GM19328 (cell line): ENCODE results near the gene MYCBPAP.

Experiments
- ATAC-seq: cut with Tn5 transposase; IDR thresholded peaks from one replicate; pipeline ENCODE4 v1.9.1; 2021; ENCODE audit warnings: mild to moderate bottlenecking, moderate library complexity; ENCODE audit not compliant: unreplicated experiment

Gene MYCBPAP

GRCh38 chr17:50550661-50551432 lies 42.6 kb downstream of the MYCBPAP start:
- no peak for ATAC-seq

DNA sequence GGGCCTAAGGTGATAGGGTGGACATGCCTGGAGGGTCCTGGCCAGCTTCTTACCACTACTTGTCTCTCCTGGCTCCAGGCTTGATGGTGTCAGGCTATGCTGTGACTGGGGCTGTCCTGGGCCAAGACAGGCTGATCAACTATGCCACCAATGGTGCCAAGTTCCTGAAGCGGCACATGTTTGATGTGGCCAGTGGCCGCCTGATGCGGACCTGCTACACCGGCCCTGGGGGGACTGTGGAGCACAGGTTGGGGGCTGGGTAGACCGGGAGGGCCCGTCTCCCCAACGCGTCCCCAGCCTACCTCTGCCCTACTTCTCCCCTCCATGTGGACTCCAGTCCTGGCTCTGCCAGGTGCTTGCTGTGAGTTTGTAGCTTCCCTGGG lies 43.2 kb downstream of the MYCBPAP start:
- no peak for ATAC-seq

DNA sequence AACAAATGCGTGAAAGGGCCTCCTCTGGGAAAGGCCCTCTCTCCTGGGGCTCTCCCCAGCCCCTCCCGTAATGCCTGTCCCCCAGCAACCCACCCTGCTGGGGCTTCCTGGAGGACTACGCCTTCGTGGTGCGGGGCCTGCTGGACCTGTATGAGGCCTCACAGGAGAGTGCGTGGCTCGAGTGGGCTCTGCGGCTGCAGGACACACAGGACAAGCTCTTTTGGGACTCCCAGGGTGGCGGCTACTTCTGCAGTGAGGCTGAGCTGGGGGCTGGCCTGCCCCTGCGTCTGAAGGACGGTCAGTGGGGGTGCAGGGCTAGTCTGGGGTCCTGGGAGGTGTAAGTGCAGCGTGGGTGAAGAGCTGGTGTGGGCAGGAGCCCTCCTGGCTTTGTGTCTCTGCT lies 43.6 kb downstream of the MYCBPAP start:
- ATAC-seq = no peak

- ATAC-seq = no peak
These were observed 46.0 kb downstream of the MYCBPAP start for GRCh38 chr17:50554201-50554600.

DNA sequence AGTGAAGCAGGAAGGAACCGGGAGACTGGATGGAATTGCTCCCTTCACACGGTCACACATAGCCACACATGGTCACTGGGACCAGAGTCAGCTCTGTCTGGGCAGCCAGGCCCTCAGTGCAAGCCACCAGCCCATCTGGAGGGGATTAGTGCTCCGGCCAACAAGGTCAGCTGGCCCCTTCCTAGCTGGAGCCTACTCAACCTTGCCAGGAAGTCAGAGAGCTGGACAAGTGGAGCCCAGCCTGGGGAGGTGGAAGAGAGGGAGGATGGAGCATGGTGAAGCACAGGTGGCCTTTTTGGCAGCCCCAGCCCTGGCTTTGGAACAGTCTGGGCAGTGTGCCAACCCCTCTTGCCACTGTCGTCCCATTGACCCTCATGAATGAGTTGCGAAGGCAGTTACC lies 48.6 kb downstream of the MYCBPAP start:
- ATAC-seq = no peak

DNA sequence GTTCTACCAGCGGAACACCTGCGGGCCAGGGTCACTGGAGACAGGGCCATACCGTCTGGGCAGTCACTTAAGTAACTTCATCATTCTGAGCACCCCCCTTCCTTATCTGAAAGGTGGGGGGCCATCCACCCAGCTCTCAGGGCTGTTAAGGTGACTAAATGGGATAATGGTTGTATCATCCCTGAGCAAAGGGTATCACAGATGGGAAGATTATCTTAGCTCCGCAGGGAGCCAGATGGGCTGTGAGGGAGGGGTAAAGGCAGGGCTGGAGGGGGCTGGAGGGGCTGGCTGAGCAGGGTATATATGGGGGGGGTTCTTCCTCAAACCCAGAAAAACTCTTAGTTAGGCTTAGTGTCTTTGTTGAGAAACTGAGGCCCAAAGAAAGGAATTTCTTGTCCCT lies 49.4 kb downstream of the MYCBPAP start:
- ATAC-seq = no peak

DNA sequence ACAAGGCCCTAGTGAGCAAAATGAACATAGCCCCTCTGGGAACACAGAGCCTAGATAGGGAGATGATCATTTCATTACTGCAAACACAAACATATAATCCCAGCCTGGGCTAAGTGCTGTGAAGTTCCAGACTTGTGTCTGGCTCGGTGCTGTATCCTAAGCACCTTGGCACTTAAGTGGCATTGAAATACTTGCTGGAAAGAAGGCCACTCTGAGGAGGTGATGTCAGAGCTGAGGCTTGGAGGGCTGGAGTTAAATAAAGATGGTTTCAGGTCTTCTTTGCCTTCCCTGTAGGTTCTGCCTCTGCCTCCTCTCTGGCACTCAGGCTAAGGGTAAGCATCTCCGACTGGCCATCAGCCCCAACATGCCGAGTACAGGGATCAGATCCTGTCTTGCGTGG lies 49.9 kb downstream of the MYCBPAP start:
- no peak for ATAC-seq

DNA sequence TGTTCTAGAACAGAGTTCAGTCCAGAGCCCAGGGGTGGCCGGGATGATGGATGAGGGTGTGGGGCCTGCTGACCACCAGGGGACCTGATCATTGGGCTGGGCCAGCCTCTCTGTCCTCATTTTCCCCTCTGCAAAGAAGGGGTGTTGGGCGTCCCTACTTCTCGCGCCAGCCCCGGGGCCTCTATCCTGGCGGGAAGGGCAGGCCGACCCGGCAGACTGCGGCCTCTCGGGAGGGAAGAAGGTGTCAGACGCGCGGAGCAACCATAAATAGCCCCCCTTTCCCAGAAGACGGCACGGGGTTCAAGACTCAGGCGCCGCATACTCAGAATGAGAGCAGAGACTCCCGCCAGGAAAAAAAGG lies 50.3 kb downstream of the MYCBPAP start:
- ATAC-seq = no peak

DNA sequence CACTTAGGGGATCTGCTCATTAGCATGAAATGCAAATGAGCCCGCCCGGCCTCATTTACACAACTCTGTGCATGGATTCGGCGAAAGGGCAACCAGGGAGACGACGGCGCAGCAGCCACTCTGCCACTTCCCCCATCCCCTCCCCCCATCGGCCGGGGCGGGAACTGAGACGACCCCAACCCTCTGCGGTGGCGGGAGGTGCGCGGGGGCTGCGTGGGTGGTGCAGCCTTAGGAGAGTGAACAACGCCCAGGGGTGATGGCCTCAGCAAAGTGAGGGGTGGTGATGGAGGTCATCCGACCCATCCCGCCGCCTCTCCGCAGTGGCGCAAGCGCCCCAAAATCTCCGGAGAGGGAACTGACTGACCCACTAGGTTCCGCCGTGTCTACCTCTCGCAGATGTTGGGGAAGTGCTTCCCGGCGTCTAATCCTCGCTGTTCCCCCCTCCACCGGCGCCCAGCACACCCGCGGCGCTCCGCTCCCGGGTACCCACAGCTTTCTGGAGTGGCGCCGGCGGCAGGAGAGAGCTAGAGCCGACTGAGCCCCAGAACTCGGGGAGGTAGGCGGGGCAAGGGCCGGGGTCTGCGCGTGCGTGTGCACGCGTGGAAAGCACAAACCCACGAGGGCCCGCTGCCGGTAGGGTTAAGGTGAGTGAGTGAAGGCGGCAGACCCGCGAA lies 50.8 kb downstream of the MYCBPAP start:
- ATAC-seq = no peak

GRCh38 chr17:50559674-50560184 lies 51.5 kb downstream of the MYCBPAP start:
- ATAC-seq = no peak

DNA sequence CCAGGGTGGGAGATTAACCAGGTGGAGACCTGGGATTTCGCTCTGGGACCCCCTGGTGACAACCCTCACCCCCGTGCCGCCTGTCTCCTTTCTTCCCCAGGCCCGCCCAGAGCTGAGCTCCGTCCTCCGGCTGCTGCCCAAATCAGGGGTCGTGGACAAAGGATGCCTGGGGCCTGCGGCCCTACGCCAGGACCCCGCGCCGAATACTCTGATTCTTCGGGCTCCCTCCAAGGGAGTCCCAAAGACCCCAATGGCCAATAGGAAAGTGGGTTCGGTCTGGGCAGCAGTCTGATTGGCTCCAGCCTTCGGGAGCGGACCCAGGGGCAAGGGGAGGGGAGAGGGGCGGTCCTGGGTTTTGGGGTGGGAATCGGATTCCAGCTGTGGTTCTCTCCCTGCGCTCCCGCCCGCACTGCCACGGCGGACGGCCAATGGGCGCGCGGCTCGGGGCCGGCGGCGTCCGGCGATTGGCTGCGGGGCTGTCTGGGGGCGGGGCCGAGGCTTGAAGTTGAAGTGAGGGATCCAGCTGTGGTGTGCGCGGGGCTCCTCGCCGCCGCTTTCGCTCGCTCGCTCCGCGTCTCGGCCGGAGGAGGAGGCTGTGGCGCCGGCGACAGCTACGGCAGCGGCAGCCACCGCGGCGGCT lies 52.1 kb downstream of the MYCBPAP start, which contains the start of gene CACNA1G:
Gene CACNA1G (plus strand): TSS at position 531 of the 640 bp plus-strand sequence. CDS start 745 bp downstream, outside the sequence.
- peak; percentile 87 for ATAC-seq

GRCh38 chr17:50560931-50561745 lies 52.9 kb downstream of the MYCBPAP start:
- ATAC-seq = peak; percentile 11

GRCh38 chr17:50561746-50562141 lies 53.5 kb downstream of the MYCBPAP start:
- ATAC-seq = no peak

DNA sequence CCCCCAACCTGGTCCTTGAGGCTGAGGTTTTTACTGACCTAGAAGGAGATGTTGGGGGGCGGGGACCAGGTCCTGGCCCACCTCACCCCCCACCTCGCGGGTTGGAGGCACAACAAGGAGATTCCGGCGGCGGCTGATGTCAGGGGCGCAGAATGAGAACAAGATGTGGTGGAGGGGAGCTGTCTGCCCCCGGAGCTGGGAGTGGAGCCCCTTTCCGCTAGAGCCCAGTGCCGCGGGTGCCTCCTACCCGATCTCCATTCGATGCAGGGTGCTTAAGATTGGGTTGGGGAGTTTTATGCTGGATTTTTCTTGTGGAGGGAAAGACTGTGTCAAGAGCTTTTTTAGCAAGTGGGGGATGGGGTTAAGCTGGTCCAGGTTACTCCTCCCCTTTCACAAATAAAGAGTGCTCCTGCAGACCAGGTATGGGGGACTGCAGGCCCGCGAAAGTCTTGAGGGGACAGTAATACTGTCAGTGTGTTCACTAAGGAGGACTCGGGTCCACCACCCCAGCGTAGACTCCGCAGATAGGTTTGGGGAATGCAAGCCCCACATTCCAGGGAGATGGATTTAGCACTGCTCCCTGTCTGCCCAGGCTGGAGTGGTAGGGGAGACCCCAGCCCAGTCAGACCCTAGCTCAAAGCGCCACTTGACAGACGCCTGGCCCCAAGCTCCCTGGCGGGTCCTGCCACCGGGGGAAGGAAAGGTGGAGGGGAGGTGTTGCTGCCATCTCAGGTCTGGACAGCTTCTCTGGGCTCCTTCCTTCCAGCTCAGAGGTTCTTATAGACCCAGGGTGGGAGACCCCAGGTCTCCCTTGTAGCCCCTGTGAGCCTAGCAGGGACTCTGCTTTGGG lies 54.2 kb downstream of the MYCBPAP start:
- no peak for ATAC-seq

- ATAC-seq = no peak
These were observed 54.9 kb downstream of the MYCBPAP start for GRCh38 chr17:50563092-50563511.

GRCh38 chr17:50564916-50565315 lies 56.7 kb downstream of the MYCBPAP start:
- ATAC-seq = no peak

DNA sequence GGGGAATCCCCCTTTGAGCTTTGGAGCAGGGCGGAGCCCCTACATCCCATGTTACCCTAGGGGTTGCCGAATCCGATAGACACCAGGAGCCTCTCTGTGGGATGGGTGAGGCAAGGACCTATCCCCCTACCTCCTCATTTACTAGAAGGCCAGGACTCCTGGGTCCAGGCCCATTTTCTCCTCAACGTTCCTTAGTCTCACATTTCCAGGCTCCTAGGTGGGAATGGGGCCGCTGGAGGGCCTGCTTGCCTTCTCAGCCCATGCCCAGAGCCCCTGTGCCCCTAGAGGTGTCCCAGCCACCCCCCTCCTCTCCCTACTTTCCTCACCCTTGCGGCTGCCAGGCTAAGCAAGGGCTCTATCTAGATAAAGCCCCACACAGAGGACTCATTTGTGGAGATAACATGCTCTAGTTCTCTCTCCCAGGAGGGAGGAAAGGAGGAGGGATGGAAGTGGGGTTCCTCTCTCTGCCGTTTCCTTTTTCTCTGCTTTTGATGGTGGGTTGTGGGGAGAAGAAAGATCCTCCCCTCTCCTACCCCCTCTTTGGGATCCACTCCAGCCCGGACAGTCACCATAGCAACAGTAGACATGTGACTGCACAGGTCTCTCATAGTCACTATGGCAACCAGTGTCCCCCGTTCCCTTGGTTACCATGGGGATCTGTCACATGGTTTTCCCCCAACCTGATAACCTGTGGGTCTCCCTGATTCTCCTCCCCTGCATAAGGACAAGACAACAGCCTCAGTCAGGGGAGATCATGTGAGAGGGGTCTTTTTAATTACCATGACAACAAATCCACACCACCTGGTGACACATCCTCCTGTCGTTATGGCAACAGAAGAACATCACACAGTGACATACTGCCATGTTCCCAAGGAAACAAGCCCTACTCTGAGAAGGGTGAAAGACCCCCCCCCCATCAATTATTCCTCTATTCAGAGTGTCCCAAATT lies 57.4 kb downstream of the MYCBPAP start:
- ATAC-seq = no peak

DNA sequence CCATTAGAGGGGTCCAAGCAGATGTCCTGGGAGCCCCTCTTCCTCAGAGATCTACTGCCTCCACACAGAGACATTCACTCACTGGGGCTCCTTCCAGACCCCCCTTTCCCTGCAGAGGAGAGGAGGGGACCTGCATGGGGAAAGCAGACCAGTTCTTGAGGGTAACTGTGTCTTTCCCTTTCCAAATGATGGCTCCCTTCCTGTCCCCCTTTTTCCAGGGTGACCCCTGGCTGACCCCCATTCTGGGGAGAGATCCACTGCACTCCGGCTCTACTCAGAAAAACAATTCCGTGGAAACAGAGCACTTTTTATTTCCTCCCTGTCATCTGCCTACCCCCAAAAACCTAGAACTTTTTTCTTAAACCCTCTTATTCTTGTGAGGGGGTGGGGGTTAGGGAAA lies 58.6 kb downstream of the MYCBPAP start:
- no peak for ATAC-seq

DNA sequence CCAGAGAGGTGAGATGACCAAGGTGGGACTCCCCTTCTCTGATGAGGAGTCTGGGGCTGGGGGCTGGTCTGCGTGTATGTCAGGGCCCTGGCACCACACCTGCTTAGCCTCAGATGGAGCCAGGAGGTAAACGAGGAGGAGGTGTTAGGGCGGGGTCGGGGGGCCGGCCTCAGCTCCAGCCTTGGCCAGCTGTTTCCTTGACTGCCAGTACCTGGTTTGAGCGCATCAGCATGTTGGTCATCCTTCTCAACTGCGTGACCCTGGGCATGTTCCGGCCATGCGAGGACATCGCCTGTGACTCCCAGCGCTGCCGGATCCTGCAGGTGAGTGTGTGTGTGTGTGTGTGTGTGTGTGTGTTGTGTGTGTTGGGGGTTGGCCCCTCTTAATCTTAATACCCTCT lies 60.4 kb downstream of the MYCBPAP start:
- ATAC-seq = no peak
